NOMO-1 treated with DMSO at 0.1 percent for 48 hours (cell line): ENCODE results near the gene HES2.
"Not testable (repeated sequence)": the region's sequence is repeated elsewhere in the genome, so short reads cannot be mapped to it uniquely, and the experiment has no call there.

Experiments
- DNase-seq: peaks from one replicate; lab custom pipeline; 2025; ENCODE audit not compliant: unreplicated experiment; lab: John Stamatoyannopoulos, UW

HES2 gene

GRCh38 chr1:6419397-6419803 is 319 bp downstream of the HES2 start:
- no peak for DNase-seq

GRCh38 chr1:6418668-6419396 is 887 bp downstream of the HES2 start:
- DNase-seq, result no peak

- no peak for DNase-seq
These were observed 1.6 kb downstream of the HES2 start for GRCh38 chr1:6417961-6418667.

GRCh38 chr1:6416906-6417305 is 2.8 kb downstream of the HES2 start:
- DNase-seq, result no peak

GRCh38 chr1:6416295-6416656 is 3.4 kb downstream of the HES2 start:
- DNase-seq, result no peak

GRCh38 chr1:6414881-6415626 is 4.7 kb downstream of the HES2 start:
- DNase-seq, result peak; percentile 29

GRCh38 chr1:6414443-6414844 is 5.3 kb downstream of the HES2 start:
- peak; percentile 8 for DNase-seq

- DNase-seq, result no peak
These were observed 6.8 kb downstream of the HES2 start for GRCh38 chr1:6412896-6413295.

- no peak for DNase-seq
These were observed 9.3 kb downstream of the HES2 start for GRCh38 chr1:6410248-6410893.

GRCh38 chr1:6409733-6410132 is 10.0 kb downstream of the HES2 start:
- no peak for DNase-seq

GRCh38 chr1:6409053-6409452 is 10.7 kb downstream of the HES2 start:
- DNase-seq, result no peak

- DNase-seq, result no peak
These were observed 11.7 kb downstream of the HES2 start for GRCh38 chr1:6408023-6408422.

GRCh38 chr1:6401673-6402072 is 18.0 kb downstream of the HES2 start:
- peak; percentile 90 for DNase-seq

GRCh38 chr1:6399294-6399693 is 20.4 kb downstream of the HES2 start:
- DNase-seq, result no peak

GRCh38 chr1:6397844-6398441 is 21.8 kb downstream of the HES2 start:
- DNase-seq, result no peak

GRCh38 chr1:6396998-6397397 is 22.7 kb downstream of the HES2 start:
- no peak for DNase-seq

GRCh38 chr1:6395781-6396244 is 23.9 kb downstream of the HES2 start:
- DNase-seq, result not testable (repeated sequence)

- DNase-seq, result not testable (repeated sequence)
These were observed 24.6 kb downstream of the HES2 start for GRCh38 chr1:6395130-6395529.

GRCh38 chr1:6393400-6394187 is 26.1 kb downstream of the HES2 start, which contains the start of gene ACOT7:
Gene ACOT7, minus strand, starts transcription at chr1:6393767. Its CDS starts 368 bp downstream, at chr1:6393399.
- peak; percentile 87 for DNase-seq

- DNase-seq, result no peak
These were observed 26.8 kb downstream of the HES2 start for GRCh38 chr1:6392809-6393399.
